VCaP (cell line): Measurements from ENCODE around the gene DDRGK1.

ENCODE experiments used
- H3K27ac ChIP-seq: fragments of 450-650 bp; 2 replicates; pipeline ENCODE4 v1.5.1; 2017
- TF ChIP-seq, protein P1 (sequence below): fragments of 450-650 bp; conservative IDR thresholded peaks from 2 replicates; pipeline ENCODE4 v1.5.1; 2017; ENCODE audit warnings: mild to moderate bottlenecking, moderate library complexity

DDRGK1 gene

GRCh38 chr20:3204124-3204794, at the start of gene DDRGK1:
TSS of gene DDRGK1 (minus strand) at chr20:3204682. CDS start at chr20:3204627, 55 bp downstream.
- peak within 1 kb of the TSS; percentile 95 for H3K27ac ChIP-seq
- TF ChIP-seq, protein P1, sequence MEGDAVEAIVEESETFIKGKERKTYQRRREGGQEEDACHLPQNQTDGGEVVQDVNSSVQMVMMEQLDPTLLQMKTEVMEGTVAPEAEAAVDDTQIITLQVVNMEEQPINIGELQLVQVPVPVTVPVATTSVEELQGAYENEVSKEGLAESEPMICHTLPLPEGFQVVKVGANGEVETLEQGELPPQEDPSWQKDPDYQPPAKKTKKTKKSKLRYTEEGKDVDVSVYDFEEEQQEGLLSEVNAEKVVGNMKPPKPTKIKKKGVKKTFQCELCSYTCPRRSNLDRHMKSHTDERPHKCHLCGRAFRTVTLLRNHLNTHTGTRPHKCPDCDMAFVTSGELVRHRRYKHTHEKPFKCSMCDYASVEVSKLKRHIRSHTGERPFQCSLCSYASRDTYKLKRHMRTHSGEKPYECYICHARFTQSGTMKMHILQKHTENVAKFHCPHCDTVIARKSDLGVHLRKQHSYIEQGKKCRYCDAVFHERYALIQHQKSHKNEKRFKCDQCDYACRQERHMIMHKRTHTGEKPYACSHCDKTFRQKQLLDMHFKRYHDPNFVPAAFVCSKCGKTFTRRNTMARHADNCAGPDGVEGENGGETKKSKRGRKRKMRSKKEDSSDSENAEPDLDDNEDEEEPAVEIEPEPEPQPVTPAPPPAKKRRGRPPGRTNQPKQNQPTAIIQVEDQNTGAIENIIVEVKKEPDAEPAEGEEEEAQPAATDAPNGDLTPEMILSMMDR: no peak

DNA sequence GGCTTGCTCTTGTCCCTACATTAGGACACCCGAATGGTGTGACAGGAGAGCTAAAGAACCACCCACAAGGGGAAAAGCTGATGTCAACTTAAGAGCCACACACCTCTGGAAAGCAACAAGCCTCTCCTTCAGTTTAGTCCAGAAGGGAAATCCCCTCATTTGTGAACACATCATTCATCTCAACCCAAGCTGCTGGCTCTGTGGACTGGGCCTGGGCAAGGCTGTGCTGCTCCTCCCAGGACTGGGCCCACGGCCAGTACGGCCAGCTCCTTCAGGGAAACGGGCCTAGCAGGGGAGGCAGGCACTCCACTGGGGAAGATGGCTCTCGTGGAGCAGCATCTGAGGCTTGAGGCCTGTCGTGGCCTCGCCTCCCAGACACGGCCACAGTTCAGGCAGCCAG, 47.3 kb upstream of the DDRGK1 start:
- no peak overlapping the region for H3K27ac ChIP-seq
- TF ChIP-seq, protein P1: no peak

DNA sequence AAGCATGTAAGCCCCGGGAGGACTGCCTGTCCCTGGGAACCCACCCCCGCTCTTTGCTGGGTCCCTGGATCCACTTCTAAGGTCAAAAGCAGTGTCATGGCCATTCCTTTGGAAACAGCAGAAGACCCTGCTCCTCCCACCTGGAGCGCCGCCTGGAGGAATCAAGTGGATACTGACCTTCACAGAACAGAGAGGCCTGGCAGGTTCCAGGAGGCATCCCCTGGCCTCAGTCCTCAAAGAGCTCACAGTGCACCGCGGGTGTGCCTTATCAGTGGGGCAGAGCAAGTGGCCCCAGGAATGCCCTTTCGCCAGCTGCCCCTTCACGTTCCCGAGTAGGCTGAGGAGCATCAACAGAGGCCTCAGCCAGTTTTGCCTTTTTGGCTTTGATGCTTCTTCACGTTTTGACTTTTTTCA, 45.6 kb upstream of the DDRGK1 start:
- TF ChIP-seq, protein P1: peak; percentile 28; the same call in 1 of the 2 replicates

DNA sequence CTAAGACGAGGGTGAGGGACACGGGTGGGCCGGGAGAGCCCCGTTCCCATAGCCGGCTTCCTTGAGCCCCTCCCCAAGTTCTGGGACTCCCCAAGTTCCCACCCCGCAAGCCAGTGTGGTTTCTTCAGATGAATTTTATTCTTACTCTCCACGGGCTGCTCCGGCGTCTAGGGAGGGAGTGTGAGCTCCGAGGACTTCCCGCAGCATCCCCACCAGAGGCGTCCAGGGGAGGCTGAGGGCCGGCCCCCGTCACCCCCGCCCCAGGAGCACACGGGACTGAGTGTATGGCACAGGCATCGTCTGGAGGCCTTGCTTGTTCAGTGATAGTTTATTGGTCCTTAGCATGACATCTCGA, 44.5 kb upstream of the DDRGK1 start:
- TF ChIP-seq, protein P1: no peak
- no peak overlapping the region for H3K27ac ChIP-seq

More for the DNA sequence above, 45.6 kb upstream of the DDRGK1 start:
- no peak overlapping the region for H3K27ac ChIP-seq

DNA sequence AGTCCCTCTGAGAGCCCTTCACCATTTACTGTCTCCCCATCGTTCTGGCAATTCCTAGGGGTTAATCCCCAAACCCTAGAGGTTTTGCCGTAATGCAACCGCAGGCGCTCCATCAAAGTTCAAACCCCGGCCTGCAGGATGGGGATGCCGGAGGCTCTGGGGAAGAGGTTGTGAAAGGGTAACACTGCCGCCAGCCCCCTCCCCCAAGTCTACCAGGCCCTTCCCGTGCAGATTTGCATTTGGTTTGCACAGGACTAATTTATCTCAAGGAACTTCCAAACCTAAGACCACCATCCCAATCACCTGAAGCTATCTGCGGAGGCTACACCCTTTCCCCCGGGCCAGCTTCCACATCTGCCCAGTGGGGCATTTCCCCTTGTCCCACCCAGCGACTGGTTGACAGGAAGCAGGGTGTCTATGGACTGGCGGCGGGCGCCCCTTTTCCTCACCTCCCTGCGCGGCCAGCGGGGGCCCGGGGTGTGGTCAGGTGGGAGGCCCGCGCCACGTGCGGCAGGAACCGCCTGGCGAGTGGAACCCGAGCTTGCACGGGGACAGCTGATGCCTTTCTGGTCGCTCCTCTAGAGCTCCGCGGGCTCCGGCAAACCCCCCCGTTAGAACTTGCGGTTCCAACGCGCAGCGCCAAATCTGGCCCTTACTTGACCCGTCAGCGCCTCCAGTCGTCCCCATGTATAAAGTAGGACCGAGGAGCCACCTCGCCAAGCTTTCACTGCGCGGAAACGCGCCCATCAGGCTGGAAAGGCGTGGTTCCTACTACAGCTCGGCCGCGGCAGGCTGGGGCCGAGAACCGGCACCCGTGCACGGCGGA, 43.9 kb upstream of the DDRGK1 start:
- H3K27ac ChIP-seq: no peak overlapping the region
- TF ChIP-seq, protein P1: no peak

- TF ChIP-seq, protein P1: no peak
- no peak overlapping the region for H3K27ac ChIP-seq
Observed at GRCh38 chr20:3247638-3248037, 43.2 kb upstream of the DDRGK1 start.

DNA sequence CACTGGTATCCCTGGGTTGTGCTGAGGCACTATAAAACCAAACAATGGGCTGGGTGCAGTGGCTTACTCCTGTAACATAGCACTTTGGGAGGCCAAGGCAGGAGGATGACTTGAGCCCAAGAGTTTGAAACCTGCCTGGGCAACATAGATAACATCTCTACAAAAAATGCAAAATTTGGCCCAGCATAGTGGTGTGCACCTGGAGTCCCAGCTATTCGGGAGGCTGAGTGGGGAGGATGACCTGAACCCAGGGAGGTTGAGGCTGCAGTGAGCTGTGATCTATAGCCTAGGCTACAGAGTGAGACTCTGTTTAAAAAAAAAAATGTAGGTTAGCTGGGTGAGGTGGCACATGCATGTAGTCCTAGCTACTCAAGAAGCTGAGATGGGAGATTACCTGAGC, 42.2 kb upstream of the DDRGK1 start:
- peak overlapping the region; percentile 47; the same call in 1 of the 2 replicates for H3K27ac ChIP-seq
- TF ChIP-seq, protein P1: no peak
